Heart right ventricle (tissue), 16 donors: ENCODE results near the gene FGF9. TPM values are rescaled to one million over a fixed set of nuclear protein-coding genes. Genes with fewer than 3 reads are reported as not detected.

Experiments
- ATAC-seq, 8 donors: fragments of 200-7000 bp; cut with Tn5 transposase; one replicate each; pipeline ENCODE4 v1.9.1; 2020; ENCODE audit warnings: mild to moderate bottlenecking in 8 of 8, moderate library complexity in 8 of 8, moderate number of reproducible peaks in 1 of 8
- DNase-seq, 2 donors: peaks; one replicate each; pipeline ENCODE4 v3.0.0-alpha.2; 2020
- H3K27ac ChIP-seq, 10 donors: fragments of 200-600 bp; sonication (generic) in 2 of 10; one replicate each; pipeline versions ENCODE4 v1.5.0 to v1.8.0; 2020 to 2022; ENCODE audit warnings: mild to moderate bottlenecking in 3 of 10
- H3K27me3 ChIP-seq, 7 donors: fragments of 200-600 bp; one replicate each; pipeline ENCODE4 v1.8.0; 2021 to 2022; ENCODE audit warnings: mild to moderate bottlenecking in 2 of 7
- H3K36me3 ChIP-seq, 9 donors: fragments of 200-600 bp; sonication (generic) in 1 of 9; one replicate each; pipeline versions ENCODE4 v1.5.0 to v1.8.0; 2020 to 2022; ENCODE audit warnings: mild to moderate bottlenecking in 2 of 9
- H3K4me1 ChIP-seq, 9 donors: fragments of 200-600 bp; sonication (generic) in 1 of 9; one replicate each; pipeline versions ENCODE4 v1.5.0 to v1.8.0; 2020 to 2022; ENCODE audit warnings: mild to moderate bottlenecking in 4 of 9
- H3K4me3 ChIP-seq, 10 donors: fragments of 200-600 bp; sonication (generic) in 2 of 10; one replicate each; pipeline versions ENCODE4 v1.5.0 to v1.8.0; 2020 to 2022; ENCODE audit warnings: mild to moderate bottlenecking in 7 of 10, moderate library complexity in 2 of 10
- H3K9me3 ChIP-seq, 11 donors: fragments of 200-600 bp in 10 of 11; sonication (generic) in 2 of 11; one replicate each; pipeline versions ENCODE4 v1.5.0 to v1.8.0; 2013 to 2022; ENCODE audit warnings: mild to moderate bottlenecking in 2 of 11, control low read depth in 1 of 11, moderate library complexity in 1 of 11
- WGBS, 2 donors: extraction: QIAGEN DNeasy Blood & Tissue Kit; methylation state at CpG; one replicate each; pipeline ENCODE4 v1.1.7; 2013; ENCODE audit warnings: inconsistent platforms in 1 of 2; 5-methylcytosine and 5-hydroxymethylcytosine counted together
- intact Hi-C, 10 donors: fragments of 100-400 bp; cut with DNase I; formaldehyde crosslinking; loops; one replicate each; pipeline versions ENCODE4 v1.11.1 to v1.14.2; 2022
- polyA plus RNA-seq, 2 donors: library from polyadenylated mRNA; stranded (reverse); fragments of 200-250 nt; gene quantifications; one replicate each; pipeline ENCODE4 v1.2.3, GENCODE V29; 2013
- total RNA-seq, 10 donors: library from RNA; stranded (reverse); fragmentation: NEBNext Ultra II Directional in 3 of 10; extraction: Animal tissue kit (Norgen Biotek cat#: 25700) in 3 of 10; gene quantifications; one replicate each; pipeline versions ENCODE4 v1.2.1 to v1.2.4, GENCODE V29; 2021 to 2023
- TF ChIP-seq, protein P1 (sequence below), 9 donors: fragments of 200-600 bp; sonication (generic) in 2 of 9; IDR thresholded peaks; one replicate each; pipeline versions ENCODE4 v1.5.0 to v1.8.0; 2021 to 2022; ENCODE audit warnings: antibody characterized with exemption in 9 of 9, mild to moderate bottlenecking in 5 of 9, moderate library complexity in 1 of 9
- donor health status: Arrhythmogenic right ventricular cardiomyopathy.
- donor health status: ischemic (EF 13 %, LVEDD 7.1; RV severe dilation, severe dysfunction).
- donor health status: healthy with polysubstance abuse.
- donor health status: DM: no; HTN: yes; CAD: no.
- donor health status: DM: no; HTN: no; CAD: no.
- donor health status: ischemic (EF 25% LVEDD 6.9; RV normal size, moderate dysfunction).
- donor health status: ischemic (EF 25% LVEDD 5.7; RV mildly dilated, moderate dysfunction).
- donor health status: healthy.
- donor health status: DM: yes; HTN: yes; CAD: no.
- donor health status: Ischemic cardiomyopathy.
- donor health status: ischemic (EF 35%, LVEDD 5.7; RV mildly dilated, moderate dysfunction).
- donor health status: nonischemic (EF 11% LVEDD 7.7; RV severe dilation, severe dysfunction).
- donor health status: DM: yes; HTN: yes; CAD: no.
- donor health status: PGD.
- donor health status: ischemic (EF 29% LVEDD 5.4; RV normal size, mild dysfunction).
- donor health status: nonischemic (EF 23%, LVEDD 6.1; RV moderate dilation, normal function).

FGF9 gene
- total and polyA plus RNA-seq, 12 donors: 0.96 to 14.0 (median 9.3) TPM

DNA sequence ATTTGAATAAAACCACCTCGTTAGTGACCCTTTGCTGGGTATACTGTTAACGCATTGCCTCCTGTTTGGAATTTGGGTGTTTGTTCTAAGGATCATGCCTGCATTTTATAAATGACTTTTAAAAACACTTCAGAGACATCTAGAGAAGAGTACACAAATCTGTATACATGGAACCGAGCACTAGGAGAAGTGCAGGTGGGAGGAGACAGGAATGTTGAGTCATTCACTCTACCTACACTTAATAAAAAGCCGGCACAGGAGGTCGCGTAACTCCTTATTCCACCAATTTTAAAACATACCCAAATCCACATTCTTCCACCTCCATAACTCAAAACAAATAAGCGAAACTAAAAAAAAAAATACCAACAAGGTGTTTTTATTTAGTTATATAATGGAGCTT is 48.6 kb downstream of the FGF9 start:
- Histone ChIP-seq H3K9me3 (no peaks in the 10 kb centered on the region), H3K36me3 (no peaks in the 10 kb centered on the region), H3K4me3 (no peak overlapping the region), H3K27ac (no peak overlapping the region), H3K27me3 (peaks cover 0 to 10% (median 0%) of the 10 kb centered on the region in 7 donors), H3K4me1 (no peaks in the 10 kb centered on the region)
- WGBS, 2 donors: 83 to 87% methylated on average over 7 of the region's 7 CpGs
- ATAC-seq: no peak
- intact Hi-C loops: no loop called here
- TF ChIP-seq, protein P1, sequence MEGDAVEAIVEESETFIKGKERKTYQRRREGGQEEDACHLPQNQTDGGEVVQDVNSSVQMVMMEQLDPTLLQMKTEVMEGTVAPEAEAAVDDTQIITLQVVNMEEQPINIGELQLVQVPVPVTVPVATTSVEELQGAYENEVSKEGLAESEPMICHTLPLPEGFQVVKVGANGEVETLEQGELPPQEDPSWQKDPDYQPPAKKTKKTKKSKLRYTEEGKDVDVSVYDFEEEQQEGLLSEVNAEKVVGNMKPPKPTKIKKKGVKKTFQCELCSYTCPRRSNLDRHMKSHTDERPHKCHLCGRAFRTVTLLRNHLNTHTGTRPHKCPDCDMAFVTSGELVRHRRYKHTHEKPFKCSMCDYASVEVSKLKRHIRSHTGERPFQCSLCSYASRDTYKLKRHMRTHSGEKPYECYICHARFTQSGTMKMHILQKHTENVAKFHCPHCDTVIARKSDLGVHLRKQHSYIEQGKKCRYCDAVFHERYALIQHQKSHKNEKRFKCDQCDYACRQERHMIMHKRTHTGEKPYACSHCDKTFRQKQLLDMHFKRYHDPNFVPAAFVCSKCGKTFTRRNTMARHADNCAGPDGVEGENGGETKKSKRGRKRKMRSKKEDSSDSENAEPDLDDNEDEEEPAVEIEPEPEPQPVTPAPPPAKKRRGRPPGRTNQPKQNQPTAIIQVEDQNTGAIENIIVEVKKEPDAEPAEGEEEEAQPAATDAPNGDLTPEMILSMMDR (IDR thresholded peaks at IDR 0.05): no peak
- no peak for DNase-seq

DNA sequence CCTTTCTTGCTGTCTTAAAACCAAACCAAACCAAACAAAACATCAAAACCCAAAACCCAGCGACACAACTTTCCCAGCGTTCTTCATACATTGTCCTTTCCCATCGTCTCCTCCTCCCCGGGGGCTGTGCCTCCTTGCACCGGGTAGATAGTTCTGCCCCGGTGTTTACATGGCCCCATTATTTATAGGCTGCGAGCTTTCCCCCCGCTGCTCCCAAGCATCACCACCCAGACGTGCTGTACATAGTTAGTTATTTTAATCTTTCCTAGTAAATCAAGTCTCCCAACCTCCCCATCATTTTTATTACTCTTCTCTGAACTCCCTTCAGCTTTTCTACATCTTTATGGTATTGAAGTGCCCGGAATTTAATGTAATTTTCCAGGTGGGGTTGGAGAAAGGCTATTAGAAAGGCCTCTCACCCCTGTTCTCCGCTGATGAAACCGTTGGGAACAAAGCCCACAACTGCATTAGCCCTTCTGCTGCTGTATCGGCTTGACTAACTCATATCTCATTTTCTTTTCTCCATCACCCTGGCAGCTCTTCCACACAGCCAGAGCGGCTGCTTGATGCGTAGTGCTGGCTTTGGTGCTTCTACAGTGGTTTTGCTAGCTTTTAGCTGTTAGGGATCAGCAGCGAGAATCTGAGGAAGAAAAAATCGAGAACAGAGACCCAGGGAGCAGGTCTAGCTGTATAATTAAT is 53.1 kb downstream of the FGF9 start:
- intact Hi-C loops: no loop called here
- Histone ChIP-seq H3K9me3 (peaks cover 0 to 12% (median 0%) of the 10 kb centered on the region in 11 donors), H3K27ac (no peak overlapping the region), H3K36me3 (no peaks in the 10 kb centered on the region), H3K4me3 (no peak overlapping the region), H3K27me3 (peaks cover 0 to 7% (median 0%) of the 10 kb centered on the region in 7 donors), H3K4me1 (no peaks in the 10 kb centered on the region)
- ATAC-seq: no peak
- DNase-seq: no peak
- WGBS, 2 donors: 87 to 89% methylated on average over 17 of the region's 17 CpGs
- TF ChIP-seq, protein P1 (IDR thresholded peaks at IDR 0.05): no peak

DNA sequence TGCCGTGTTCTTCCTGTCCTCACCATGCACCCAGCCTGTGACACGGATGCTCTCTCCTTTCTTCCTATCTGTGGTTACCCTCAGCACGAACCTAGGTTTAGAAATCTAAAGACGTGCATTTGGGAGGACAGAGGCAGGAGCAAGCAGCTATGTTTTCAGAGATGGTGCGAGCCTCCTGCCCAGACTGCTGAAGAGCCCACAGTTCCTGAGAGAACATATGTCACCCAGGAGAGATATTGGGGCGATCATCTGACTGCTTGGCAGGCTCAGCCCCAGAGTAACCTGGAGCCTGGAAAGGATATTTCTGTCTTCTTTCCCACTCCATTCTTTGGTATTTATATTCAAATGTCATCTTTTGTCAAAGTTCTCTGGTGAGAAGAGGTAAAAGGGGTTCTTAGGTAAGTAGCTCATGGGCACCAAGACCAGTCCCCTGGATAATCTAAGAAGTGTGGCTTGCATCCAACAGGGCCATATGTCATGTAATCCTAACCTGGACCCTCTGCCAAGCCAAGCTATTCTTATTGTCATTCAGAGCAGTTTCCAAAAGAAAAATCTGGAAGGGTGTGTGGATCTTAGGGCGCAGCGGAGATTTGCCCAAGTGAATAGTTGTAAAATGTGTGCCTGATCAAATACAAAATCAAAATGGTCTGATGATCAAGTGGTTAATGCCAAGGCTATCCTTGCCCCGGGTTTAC is 59.5 kb downstream of the FGF9 start:
- TF ChIP-seq, protein P1 (IDR thresholded peaks at IDR 0.05): no peak
- DNase-seq (no peak), ATAC-seq (no peak)
- H3K4me1 ChIP-seq: no peaks in the 10 kb centered on the region
- H3K4me3 ChIP-seq: no peak overlapping the region
- H3K36me3 ChIP-seq: no peaks in the 10 kb centered on the region
- peaks cover 0 to 3% (median 0%) of the 10 kb centered on the region in 7 donors for H3K27me3 ChIP-seq
- H3K9me3 ChIP-seq: peaks cover 0 to 13% (median 0%) of the 10 kb centered on the region in 11 donors
- 82 to 84% methylated on average over 9 of the region's 9 CpGs for WGBS, 2 donors
- H3K27ac ChIP-seq: no peak overlapping the region
- intact Hi-C loops: loop anchor here in 2 of 10 donors (10.0 kb wide), 1 partner anchor 56 kb away; the partner anchor contains the start of gene FGF9 (in 2 of the 2)

DNA sequence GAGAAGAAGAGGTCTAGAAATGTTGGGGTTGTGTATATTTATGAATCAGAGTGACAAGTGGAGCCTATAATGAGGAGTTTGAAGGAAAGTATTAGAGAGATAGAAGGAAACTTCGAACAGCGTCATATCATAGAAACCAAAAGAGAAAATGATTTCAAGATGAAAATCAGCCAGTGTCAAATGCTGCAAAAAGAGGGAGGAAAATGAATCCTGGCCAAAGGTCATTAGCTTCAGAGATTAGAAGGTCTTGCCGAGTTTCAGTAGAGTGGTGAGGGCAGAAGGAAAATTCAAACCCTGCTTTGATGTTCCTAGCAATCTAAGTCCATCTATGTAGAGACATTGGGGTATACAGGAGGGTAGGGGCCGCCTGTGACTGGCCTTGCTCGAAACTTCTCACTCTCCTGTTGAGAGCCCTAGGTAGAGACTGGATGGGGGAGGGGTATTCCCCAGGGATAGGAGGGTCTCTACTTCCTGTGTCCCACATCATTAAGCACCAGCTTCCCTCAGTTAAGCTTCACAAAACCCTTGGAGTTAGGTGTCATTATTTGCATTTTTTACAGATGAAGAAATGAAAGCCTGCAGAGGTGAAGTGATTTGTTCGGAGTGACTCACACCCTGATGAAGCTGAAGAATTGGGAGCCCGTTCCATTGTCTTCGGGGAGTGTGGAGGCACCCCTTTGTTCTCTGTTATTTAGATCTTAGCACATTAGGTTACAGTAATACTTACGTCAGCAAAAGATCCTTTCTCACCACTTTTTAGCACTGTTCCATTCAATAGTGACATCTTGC is 62.8 kb downstream of the FGF9 start:
- no peaks in the 10 kb centered on the region for H3K36me3 ChIP-seq
- DNase-seq (no peak), ATAC-seq (no peak)
- no peak overlapping the region for H3K27ac ChIP-seq
- WGBS, 2 donors: 70 to 77% methylated on average over 9 of the region's 9 CpGs
- TF ChIP-seq, protein P1 (IDR thresholded peaks at IDR 0.05): no peak
- peaks cover 0 to 11% (median 4%) of the 10 kb centered on the region in 9 donors for H3K4me1 ChIP-seq
- intact Hi-C loops: loop anchor here in 2 of 10 donors (10.0 kb wide), 1 partner anchor 59 kb away; the partner anchor contains the start of gene FGF9 (in 2 of the 2)
- peaks cover 0 to 9% (median 0%) of the 10 kb centered on the region in 11 donors for H3K9me3 ChIP-seq
- H3K4me3 ChIP-seq: no peak overlapping the region
- peaks cover 0 to 3% (median 0%) of the 10 kb centered on the region in 7 donors for H3K27me3 ChIP-seq
